HepG2 (cell line): ENCODE data around the gene IRAK1BP1.

Source experiments
- CTCF ChIP-seq: sonication (generic); formaldehyde crosslinking; IDR thresholded peaks from 2 replicates; pipeline ENCODE4 v1.5.0; 2020; ENCODE audit warnings: mild to moderate bottlenecking, missing genetic modification reagents, moderate library complexity
- EZH2 ChIP-seq: conservative IDR thresholded peaks from 2 replicates; pipeline ENCODE4 v1.6.1; 2012; ENCODE audit warnings: mild to moderate bottlenecking, low read depth, low read length, moderate library complexity
- GTF2F1 ChIP-seq: fragments of 150-350 bp; IDR thresholded peaks from 2 replicates; pipeline ENCODE4 v1.6.1; 2014; ENCODE audit warnings: low read length
- HDAC2 ChIP-seq: sonication (generic); formaldehyde crosslinking; IDR thresholded peaks from 2 replicates; pipeline ENCODE4 v1.4.0; 2020; ENCODE audit warnings: missing genetic modification reagents
- MAX ChIP-seq: IDR thresholded peaks from 2 replicates; pipeline ENCODE4 v1.6.1; 2012; ENCODE audit warnings: inconsistent platforms
- MTA3 ChIP-seq: sonication (generic); formaldehyde crosslinking; IDR thresholded peaks from 2 replicates; pipeline ENCODE4 v1.4.0; 2020; ENCODE audit warnings: missing genetic modification reagents
- TMF1 ChIP-seq: sonication (generic); formaldehyde crosslinking; IDR thresholded peaks from 2 replicates; pipeline ENCODE4 v1.8.1; 2022; ENCODE audit warnings: low read depth, missing genetic modification reagents
- ZBTB7A ChIP-seq: sonication (generic); formaldehyde crosslinking; IDR thresholded peaks from 2 replicates; pipeline ENCODE4 v1.8.0; 2022; ENCODE audit warnings: mild to moderate bottlenecking, missing genetic modification reagents
- ZNF331 ChIP-seq: sonication (generic); formaldehyde crosslinking; IDR thresholded peaks from 2 replicates; pipeline ENCODE4 v1.4.0; 2020; ENCODE audit warnings: missing genetic modification reagents
- TF ChIP-seq, protein P1 (sequence below), 2 experiments: IDR thresholded peaks; 2 replicates each; pipeline ENCODE4 v1.6.1; 2011 to 2012; ENCODE audit warnings: low read length in 2 of 2, borderline replicate concordance in 1 of 2, low read depth in 1 of 2, mild to moderate bottlenecking in 1 of 2, moderate library complexity in 1 of 2

- no peak for TF ChIP-seq CTCF (CRISPR knock-in tag)
- TF ChIP-seq HDAC2 (CRISPR knock-in tag) = no peak
- TF ChIP-seq MAX = no peak
- TF ChIP-seq ZBTB7A (CRISPR knock-in tag) = no peak
- TF ChIP-seq, protein P1, sequence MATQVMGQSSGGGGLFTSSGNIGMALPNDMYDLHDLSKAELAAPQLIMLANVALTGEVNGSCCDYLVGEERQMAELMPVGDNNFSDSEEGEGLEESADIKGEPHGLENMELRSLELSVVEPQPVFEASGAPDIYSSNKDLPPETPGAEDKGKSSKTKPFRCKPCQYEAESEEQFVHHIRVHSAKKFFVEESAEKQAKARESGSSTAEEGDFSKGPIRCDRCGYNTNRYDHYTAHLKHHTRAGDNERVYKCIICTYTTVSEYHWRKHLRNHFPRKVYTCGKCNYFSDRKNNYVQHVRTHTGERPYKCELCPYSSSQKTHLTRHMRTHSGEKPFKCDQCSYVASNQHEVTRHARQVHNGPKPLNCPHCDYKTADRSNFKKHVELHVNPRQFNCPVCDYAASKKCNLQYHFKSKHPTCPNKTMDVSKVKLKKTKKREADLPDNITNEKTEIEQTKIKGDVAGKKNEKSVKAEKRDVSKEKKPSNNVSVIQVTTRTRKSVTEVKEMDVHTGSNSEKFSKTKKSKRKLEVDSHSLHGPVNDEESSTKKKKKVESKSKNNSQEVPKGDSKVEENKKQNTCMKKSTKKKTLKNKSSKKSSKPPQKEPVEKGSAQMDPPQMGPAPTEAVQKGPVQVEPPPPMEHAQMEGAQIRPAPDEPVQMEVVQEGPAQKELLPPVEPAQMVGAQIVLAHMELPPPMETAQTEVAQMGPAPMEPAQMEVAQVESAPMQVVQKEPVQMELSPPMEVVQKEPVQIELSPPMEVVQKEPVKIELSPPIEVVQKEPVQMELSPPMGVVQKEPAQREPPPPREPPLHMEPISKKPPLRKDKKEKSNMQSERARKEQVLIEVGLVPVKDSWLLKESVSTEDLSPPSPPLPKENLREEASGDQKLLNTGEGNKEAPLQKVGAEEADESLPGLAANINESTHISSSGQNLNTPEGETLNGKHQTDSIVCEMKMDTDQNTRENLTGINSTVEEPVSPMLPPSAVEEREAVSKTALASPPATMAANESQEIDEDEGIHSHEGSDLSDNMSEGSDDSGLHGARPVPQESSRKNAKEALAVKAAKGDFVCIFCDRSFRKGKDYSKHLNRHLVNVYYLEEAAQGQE (IDR thresholded peaks at IDR 0.05; ENCODE audit: borderline replicate concordance in 1 of 2, low read depth in 1 of 2, low read length in 2 of 2) = no peak
- no peak for TF ChIP-seq ZNF331
- no peak for TF ChIP-seq MTA3
- TF ChIP-seq EZH2 = no peak
- TF ChIP-seq TMF1 (CRISPR knock-in tag) = no peak
- no peak for TF ChIP-seq GTF2F1
These were observed 69.2 kb downstream of the IRAK1BP1 start for GRCh38 chr6:78936515-78936914.
